ENCODE results near the gene CNTNAP2. TPM values are rescaled to one million over a fixed set of nuclear protein-coding genes. Genes with fewer than 3 reads are reported as not detected.

Gene CNTNAP2
- total RNA-seq, 2 experiments from 2014 or later: not detected

- H3K36me3 ChIP-seq (ENCODE audit: insufficient read depth, low read length): no peaks in the 10 kb centered on the region
- H3K36me3 Mint-ChIP-seq (ENCODE audit: low read depth): no peaks in the 10 kb centered on the region
- intact Hi-C loops (cut with DNase I, micrococcal nuclease): no loop called here
Measured at GRCh38 chr7:147803151-147803550, 1686.5 kb downstream of the CNTNAP2 start.

DNA sequence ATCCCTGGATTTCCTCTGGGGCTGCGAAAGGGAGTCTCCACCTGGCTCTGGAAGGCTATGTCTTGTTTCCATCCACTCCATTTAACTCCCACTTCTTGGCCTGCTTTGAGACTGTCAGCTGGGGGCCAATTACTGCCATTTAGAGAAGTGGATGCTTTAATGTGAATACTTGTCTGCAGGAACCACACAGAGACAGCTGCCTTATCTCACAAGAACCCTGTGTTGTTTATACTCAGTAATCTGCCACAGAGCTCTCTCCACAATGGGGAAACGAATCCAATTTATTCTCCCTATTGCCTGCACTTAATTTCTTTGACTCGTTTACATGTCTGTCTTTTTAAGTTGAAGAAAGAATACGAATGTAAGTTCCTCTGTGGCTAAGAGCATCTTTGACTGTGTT is 1687.0 kb downstream of the CNTNAP2 start:
- peaks cover 0 to 7% of the 10 kb centered on the region in 2 experiments for H3K9me3 ChIP-seq (ENCODE audit: control insufficient read depth in 1 of 2, insufficient read depth in 1 of 2, low read length in 2 of 2)
- DNase-seq (peak in 1 of 14 experiments; percentile 0), ATAC-seq (ENCODE audit: poor library complexity) (no peak)
- no peaks in the 10 kb centered on the region for H3K4me1 ChIP-seq (ENCODE audit: insufficient read depth, low read length)
- intact Hi-C loops (cut with DNase I, micrococcal nuclease): no loop called here
- H3K27me3 Mint-ChIP-seq: no peaks in the 10 kb centered on the region
- H3K27me3 ChIP-seq (ENCODE audit: control insufficient read depth in 1 of 2, insufficient read depth in 2 of 2, low read length in 2 of 2): no peaks in the 10 kb centered on the region
- H3K4me3 Mint-ChIP-seq: no peak overlapping the region
- ChIA-PET POLR2A (no interaction called here), CTCF (no interaction called here)
- no peaks in the 10 kb centered on the region for H3K36me3 Mint-ChIP-seq (ENCODE audit: low read depth)
- H3K4me1 Mint-ChIP-seq (ENCODE audit: low read depth): no peaks in the 10 kb centered on the region
- H3K27ac Mint-ChIP-seq: no peak overlapping the region
- no peak overlapping the region for H3K27ac ChIP-seq (ENCODE audit: low read depth in 1 of 2, low read length in 2 of 2)
- no peak for TF ChIP-seq CTCF (IDR thresholded peaks at IDR 0.05)
- no peaks in the 10 kb centered on the region for H3K36me3 ChIP-seq (ENCODE audit: insufficient read depth, low read length)
- peaks cover 2% of the 10 kb centered on the region for H3K9me3 Mint-ChIP-seq
- no peak overlapping the region for H3K4me3 ChIP-seq (ENCODE audit: low read length)

More at GRCh38 chr7:147803151-147803550, 1686.5 kb downstream of the CNTNAP2 start:
- H3K27ac ChIP-seq (ENCODE audit: low read depth in 1 of 2, low read length in 2 of 2): no peak overlapping the region
- H3K9me3 Mint-ChIP-seq: peaks cover 2% of the 10 kb centered on the region
- no peak overlapping the region for H3K4me3 Mint-ChIP-seq
- H3K27me3 ChIP-seq (ENCODE audit: control insufficient read depth in 1 of 2, insufficient read depth in 2 of 2, low read length in 2 of 2): no peaks in the 10 kb centered on the region
- no peak overlapping the region for H3K27ac Mint-ChIP-seq
- no peak for TF ChIP-seq CTCF (IDR thresholded peaks at IDR 0.05)
- H3K4me1 Mint-ChIP-seq (ENCODE audit: low read depth): no peaks in the 10 kb centered on the region
- no peak for DNase-seq
- no peaks in the 10 kb centered on the region for H3K27me3 Mint-ChIP-seq
- POLR2A ChIA-PET: no interaction called here
- ATAC-seq (ENCODE audit: poor library complexity): no peak
- H3K4me3 ChIP-seq (ENCODE audit: low read length): no peak overlapping the region
- H3K4me1 ChIP-seq (ENCODE audit: insufficient read depth, low read length): no peaks in the 10 kb centered on the region
- CTCF ChIA-PET: no interaction called here
- peaks cover 0 to 7% of the 10 kb centered on the region in 2 experiments for H3K9me3 ChIP-seq (ENCODE audit: control insufficient read depth in 1 of 2, insufficient read depth in 1 of 2, low read length in 2 of 2)

- no peak overlapping the region for H3K27ac ChIP-seq (ENCODE audit: low read depth in 1 of 2, low read length in 2 of 2)
- Mint-ChIP-seq H3K27me3 (no peaks in the 10 kb centered on the region), H3K9me3 (peaks cover 2% of the 10 kb centered on the region), H3K4me1 (ENCODE audit: low read depth) (no peaks in the 10 kb centered on the region), H3K4me3 (no peak overlapping the region), H3K36me3 (ENCODE audit: low read depth) (no peaks in the 10 kb centered on the region), H3K27ac (no peak overlapping the region)
- H3K4me1 ChIP-seq (ENCODE audit: insufficient read depth, low read length): no peaks in the 10 kb centered on the region
- no peaks in the 10 kb centered on the region for H3K36me3 ChIP-seq (ENCODE audit: insufficient read depth, low read length)
- CTCF ChIA-PET: no interaction called here
- intact Hi-C loops (cut with DNase I, micrococcal nuclease): no loop called here
- no peak for TF ChIP-seq CTCF (IDR thresholded peaks at IDR 0.05)
- peaks cover 0 to 7% of the 10 kb centered on the region in 2 experiments for H3K9me3 ChIP-seq (ENCODE audit: control insufficient read depth in 1 of 2, insufficient read depth in 1 of 2, low read length in 2 of 2)
- no peaks in the 10 kb centered on the region for H3K27me3 ChIP-seq (ENCODE audit: control insufficient read depth in 1 of 2, insufficient read depth in 2 of 2, low read length in 2 of 2)
- ATAC-seq (ENCODE audit: poor library complexity) (no peak), DNase-seq (no peak)
- no peak overlapping the region for H3K4me3 ChIP-seq (ENCODE audit: low read length)
- POLR2A ChIA-PET: no interaction called here
Measured at GRCh38 chr7:147804032-147804431, 1687.4 kb downstream of the CNTNAP2 start.

All from CD4-positive, alpha-beta T cell (primary cell).